Measurements from ENCODE around the gene FAHD2B.
"Not testable (repeated sequence)": the region's sequence is repeated elsewhere in the genome, so short reads cannot be mapped to it uniquely, and the experiment has no call there.

FAHD2B gene

GRCh38 chr2:97068074-97068473, 26.6 kb downstream of the FAHD2B start:
- no peak for DNase-seq (ENCODE audit: low read depth in 3 of 3)

GRCh38 chr2:97067279-97068004, 27.2 kb downstream of the FAHD2B start:
- DNase-seq (ENCODE audit: low read depth in 3 of 3) = no peak

DNA sequence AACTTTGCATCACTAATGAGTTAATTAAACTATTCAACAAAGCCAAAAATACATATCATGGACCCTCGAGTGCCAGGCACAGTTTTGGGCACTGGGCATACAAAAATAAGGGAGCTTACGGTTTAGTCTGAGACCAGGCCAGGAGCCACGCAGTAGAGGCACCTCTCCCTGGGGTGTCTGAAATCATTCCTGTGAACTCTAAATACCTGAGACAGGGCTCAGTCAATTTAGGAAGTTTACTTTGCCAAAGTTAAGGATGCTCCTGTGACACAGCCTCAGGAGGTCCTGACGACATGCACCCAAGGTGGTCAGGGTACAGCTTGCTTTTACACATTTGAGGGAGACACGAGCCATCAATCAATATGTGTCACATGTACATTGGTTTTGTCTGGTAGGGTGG, 28.7 kb downstream of the FAHD2B start:
- not testable (repeated sequence) for DNase-seq (ENCODE audit: low read depth in 3 of 3)

DNA sequence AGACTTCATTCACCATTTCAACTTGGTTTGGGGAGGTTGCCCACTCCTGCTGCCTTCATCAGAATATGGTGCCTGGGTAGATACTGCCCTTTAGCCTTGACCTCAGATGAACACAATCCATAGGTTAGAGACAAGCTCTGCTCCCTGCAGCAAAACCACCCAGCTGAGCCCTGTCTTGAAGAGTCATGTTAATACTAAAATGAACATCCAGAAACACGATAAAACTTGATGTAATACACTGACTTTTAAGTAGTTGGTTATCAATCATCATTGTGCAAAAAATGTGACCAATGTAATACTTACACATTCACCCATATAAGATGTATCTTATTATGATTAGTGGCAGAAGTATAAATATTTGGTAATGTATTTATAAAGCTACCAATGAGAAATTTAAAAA, 32.7 kb downstream of the FAHD2B start:
- not testable (repeated sequence) for DNase-seq (ENCODE audit: low read depth in 3 of 3)

GRCh38 chr2:97059782-97060181, 34.9 kb downstream of the FAHD2B start:
- not testable (repeated sequence) for DNase-seq (ENCODE audit: low read depth in 3 of 3)

- not testable (repeated sequence) for DNase-seq (ENCODE audit: low read depth in 3 of 3)
Measured at GRCh38 chr2:97056150-97056549, 38.5 kb downstream of the FAHD2B start.

GRCh38 chr2:97050032-97050431, 44.6 kb downstream of the FAHD2B start:
- DNase-seq (ENCODE audit: low read depth in 3 of 3) = not testable (repeated sequence)

- DNase-seq (ENCODE audit: low read depth in 3 of 3) = not testable (repeated sequence)
Measured at GRCh38 chr2:97048448-97048847, 46.2 kb downstream of the FAHD2B start.

DNA sequence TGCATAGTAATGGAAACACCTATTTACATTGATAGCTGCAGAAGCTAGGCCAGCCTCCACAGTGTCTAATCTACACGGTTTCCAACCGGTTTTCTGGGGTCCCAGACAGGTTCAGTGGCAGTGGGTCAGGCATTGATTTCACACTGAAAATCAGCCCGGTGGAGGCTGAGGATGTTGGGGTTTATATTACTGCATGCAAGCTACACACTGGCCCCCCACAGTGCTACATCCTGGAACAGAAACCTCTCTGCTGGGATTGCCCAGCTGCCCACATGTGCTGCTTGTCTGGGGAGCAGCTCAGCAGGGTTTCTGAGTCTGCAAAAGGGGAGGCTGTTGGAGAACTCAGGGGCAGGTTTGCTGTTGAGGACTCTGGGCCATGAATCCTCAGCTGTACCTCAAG, 48.0 kb downstream of the FAHD2B start:
- DNase-seq (ENCODE audit: low read depth in 3 of 3) = not testable (repeated sequence)

GRCh38 chr2:97045895-97046499, 48.7 kb downstream of the FAHD2B start:
- not testable (repeated sequence) for DNase-seq (ENCODE audit: low read depth in 3 of 3)
